ENCODE data around the gene TRAPPC2L. TPM values are rescaled to one million over a fixed set of nuclear protein-coding genes. Genes with fewer than 3 reads are reported as not detected.
A peak's percentile ranks its signal among the peaks of the same experiment; 100 is the strongest.

The TRAPPC2L gene
- total and polyA plus RNA-seq, 10 of the 15 experiments (the other 5 are each of a cell fraction or from before 2014, with no cell fraction given) = 56.3 to 363 (median 118) TPM

GRCh38 chr16:88810166-88810911, 46.6 kb upstream of the TRAPPC2L start (continued):
- TF ChIP-seq PAX5 (IDR thresholded peaks at IDR 0.05; ENCODE audit: borderline replicate concordance, low read depth, low read length) (no peak), BCL3 (IDR thresholded peaks at IDR 0.05; ENCODE audit: borderline replicate concordance, insufficient read depth, low read depth, low read length, poor library complexity, severe bottlenecking) (no peak), ZBTB11 (CRISPR knock-in tag; IDR thresholded peaks at IDR 0.05) (no peak), SKIL (IDR thresholded peaks at IDR 0.05; ENCODE audit: low read depth, poor library complexity, severe bottlenecking) (no peak), YY1 (IDR thresholded peaks at IDR 0.05; ENCODE audit: low read depth, low read length) (no peak), TCF12 (IDR thresholded peaks at IDR 0.05; ENCODE audit: low read depth, low read length) (no peak), TAF1 (IDR thresholded peaks at IDR 0.05; ENCODE audit: borderline replicate concordance, low read depth, low read length) (no peak), NRF1 (conservative IDR thresholded peaks at IDR 0.05; ENCODE audit: low read depth, low read length) (no peak), IRF5 (IDR thresholded peaks at IDR 0.05; ENCODE audit: borderline replicate concordance) (no peak), TCF3 (IDR thresholded peaks at IDR 0.05; ENCODE audit: borderline replicate concordance, insufficient read depth, low read depth, low read length) (no peak), ZBTB4 (CRISPR knock-in tag; IDR thresholded peaks at IDR 0.05) (no peak), EED (IDR thresholded peaks at IDR 0.05; ENCODE audit: low read depth) (no peak), ZBED1 (IDR thresholded peaks at IDR 0.05; ENCODE audit: borderline replicate concordance) (0 out of 2 replicates have a peak, but pooled peaks have one; percentile 57), ZNF24 (IDR thresholded peaks at IDR 0.05) (no peak), KLF5 (IDR thresholded peaks at IDR 0.05; ENCODE audit: partially characterized antibody) (no peak)

All from GM12878 (cell line).